Activated CD4-positive, alpha-beta T cell treated with anti-CD3 and anti-CD28 coated beads for 4 hours (primary cell): ENCODE results near the gene TNP1.

Experiments used
- DNase-seq, 2 donors: peaks; one replicate each; pipeline ENCODE4 v3.0.0-alpha.2; 2020

TNP1 gene

GRCh38 chr2:216859944-216860343 is at the start of gene TNP1:
TSS of gene TNP1 (minus strand) at chr2:216860064. CDS start at chr2:216860034, 30 bp downstream.
- DNase-seq: no peak

- DNase-seq: no peak
These were observed 48.4 kb upstream of the TNP1 start for GRCh38 chr2:216908300-216908699.

DNA sequence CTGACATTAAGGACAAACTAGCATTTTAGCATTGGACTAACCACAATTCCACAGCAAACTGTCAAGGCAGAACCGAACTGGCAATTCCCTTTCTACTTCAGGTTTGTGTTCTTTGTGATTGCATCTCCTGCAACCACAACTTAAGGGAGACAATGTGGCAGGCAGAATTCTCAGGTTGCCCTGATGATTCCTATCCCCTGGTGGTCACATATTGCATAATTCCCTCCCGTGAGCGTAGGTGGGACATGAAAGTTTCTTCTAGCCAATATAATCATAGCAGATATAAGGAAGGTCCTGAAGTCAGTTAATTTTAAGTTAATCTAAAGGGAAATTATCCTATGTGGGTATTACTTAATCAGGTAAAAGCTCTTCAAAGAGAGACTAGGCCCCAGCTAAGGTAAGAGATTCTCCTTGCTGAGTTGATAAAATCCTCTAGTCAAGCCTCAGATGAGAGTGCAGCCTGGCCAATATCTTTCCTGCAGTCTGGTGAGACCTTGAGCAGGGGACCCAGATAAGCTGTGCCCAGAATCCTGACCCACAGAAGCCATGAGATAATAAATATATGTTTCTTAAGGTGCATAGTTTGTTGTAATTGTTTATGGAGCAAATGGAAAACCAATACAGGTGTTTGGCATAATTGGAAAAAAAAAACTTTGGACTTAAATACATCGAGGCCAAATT is 45.9 kb upstream of the TNP1 start:
- no peak for DNase-seq

DNA sequence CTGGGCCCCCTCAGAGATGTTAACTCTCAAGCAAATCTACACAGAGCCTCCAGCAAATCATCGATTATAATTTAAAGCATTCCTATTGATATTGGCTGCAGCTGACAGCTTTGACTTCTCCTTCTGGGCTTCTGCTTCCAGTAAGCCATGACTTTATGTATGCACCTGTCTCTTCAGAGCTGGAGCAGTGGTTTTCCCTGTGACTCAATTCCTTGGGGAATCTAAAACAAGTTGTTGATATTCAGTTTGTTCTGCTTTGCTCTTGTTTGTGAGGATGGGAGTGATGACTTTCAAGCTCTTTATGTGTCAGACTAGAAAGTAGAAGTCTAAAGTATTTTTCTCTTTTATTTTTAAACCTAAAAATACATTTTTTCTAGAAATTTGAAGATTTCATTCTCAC is 45.1 kb upstream of the TNP1 start:
- no peak for DNase-seq

DNA sequence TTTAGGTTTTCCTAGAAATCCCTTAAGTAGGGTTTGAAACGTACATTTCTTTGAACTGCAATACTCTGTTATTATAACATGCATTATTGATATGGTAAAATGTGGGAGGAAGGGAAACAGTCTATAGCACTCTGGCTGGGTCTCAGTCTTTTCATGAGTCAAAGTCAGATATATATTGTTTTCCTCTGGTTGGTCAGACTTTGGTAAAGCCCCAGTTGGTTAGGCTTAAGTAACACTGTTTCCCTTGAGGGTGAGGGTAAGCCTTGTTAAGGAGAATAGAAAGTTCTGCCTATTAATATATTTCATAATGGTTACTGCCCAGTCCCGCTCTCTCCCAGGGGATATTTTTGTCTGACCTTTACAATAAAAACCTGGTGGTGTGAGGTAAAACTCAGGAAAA is 44.7 kb upstream of the TNP1 start:
- DNase-seq: no peak

DNA sequence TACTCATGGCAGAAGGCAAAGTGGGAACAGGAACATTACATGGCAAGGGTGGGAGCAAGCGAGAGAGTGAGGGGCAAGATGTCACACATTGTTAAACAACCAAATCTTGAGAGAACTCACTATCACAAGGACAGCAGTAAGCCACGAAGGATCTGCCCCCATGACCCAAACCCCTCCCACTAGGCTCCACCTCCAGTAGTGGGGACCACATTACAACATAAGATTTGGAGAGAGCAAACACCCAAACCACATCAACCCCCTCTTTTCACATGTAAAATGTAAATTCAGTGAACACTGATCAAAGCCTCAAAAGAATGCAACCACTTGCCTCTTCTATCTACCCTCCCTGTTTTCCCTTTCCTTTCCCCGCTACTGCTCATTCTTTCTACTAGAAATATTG is 43.6 kb upstream of the TNP1 start:
- no peak for DNase-seq

GRCh38 chr2:216901273-216901672 is 41.4 kb upstream of the TNP1 start:
- DNase-seq: no peak

GRCh38 chr2:216900406-216900805 is 40.5 kb upstream of the TNP1 start:
- no peak for DNase-seq

- no peak for DNase-seq
These were observed 37.8 kb upstream of the TNP1 start for GRCh38 chr2:216897561-216898203.

DNA sequence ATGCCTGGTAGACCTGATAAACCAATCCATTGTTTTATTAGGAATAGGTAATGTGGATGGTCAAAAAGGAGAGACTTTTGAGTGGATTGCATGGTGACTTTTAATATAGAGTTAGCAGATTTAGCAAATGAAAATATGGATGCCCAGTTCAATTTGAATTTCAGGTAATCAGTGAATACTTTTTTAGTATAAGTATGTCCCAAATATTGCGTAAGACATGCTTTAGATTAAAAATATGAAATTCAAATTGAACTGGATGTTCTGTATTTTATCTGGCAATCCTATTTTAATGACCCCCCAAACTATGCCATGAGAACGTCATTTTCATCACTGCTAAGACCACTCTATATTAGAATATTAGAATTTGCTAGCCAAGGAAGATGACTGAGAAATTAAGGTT is 30.3 kb upstream of the TNP1 start:
- no peak for DNase-seq

- DNase-seq: no peak
These were observed 29.2 kb upstream of the TNP1 start for GRCh38 chr2:216888887-216889622.

- no peak for DNase-seq
These were observed 28.2 kb upstream of the TNP1 start for GRCh38 chr2:216888081-216888480.

- DNase-seq: no peak
These were observed 27.3 kb upstream of the TNP1 start for GRCh38 chr2:216887138-216887537.

GRCh38 chr2:216885117-216885553 is 25.3 kb upstream of the TNP1 start:
- no peak for DNase-seq

GRCh38 chr2:216884347-216884746 is 24.5 kb upstream of the TNP1 start:
- DNase-seq: no peak

DNA sequence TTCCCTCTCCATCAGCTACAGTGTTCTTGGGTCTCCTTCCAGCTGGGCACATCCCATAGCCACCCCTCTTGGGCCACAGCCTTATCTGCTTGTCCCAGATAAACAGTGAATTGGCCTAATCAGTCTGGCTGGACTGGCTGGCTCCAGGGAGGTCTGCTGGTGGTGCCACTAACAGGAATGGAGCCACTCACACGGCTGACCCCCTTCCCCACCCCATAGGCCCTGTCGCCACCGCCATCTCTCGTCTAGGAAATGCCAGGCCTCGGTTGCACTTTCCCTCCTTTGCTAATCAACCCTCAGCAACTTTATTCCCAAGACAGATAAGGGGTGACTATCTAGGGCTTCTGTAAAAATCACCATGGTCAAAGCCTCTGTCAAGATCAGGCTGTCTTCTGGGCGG is 23.0 kb upstream of the TNP1 start:
- no peak for DNase-seq

GRCh38 chr2:216881411-216881810 is 21.5 kb upstream of the TNP1 start:
- no peak for DNase-seq

- no peak for DNase-seq
These were observed 20.8 kb upstream of the TNP1 start for GRCh38 chr2:216880509-216881184.

GRCh38 chr2:216879727-216880508 is 20.1 kb upstream of the TNP1 start:
- DNase-seq: no peak

GRCh38 chr2:216878072-216878471 is 18.2 kb upstream of the TNP1 start:
- DNase-seq: no peak

- DNase-seq: no peak
These were observed 17.2 kb upstream of the TNP1 start for GRCh38 chr2:216877085-216877484.

DNA sequence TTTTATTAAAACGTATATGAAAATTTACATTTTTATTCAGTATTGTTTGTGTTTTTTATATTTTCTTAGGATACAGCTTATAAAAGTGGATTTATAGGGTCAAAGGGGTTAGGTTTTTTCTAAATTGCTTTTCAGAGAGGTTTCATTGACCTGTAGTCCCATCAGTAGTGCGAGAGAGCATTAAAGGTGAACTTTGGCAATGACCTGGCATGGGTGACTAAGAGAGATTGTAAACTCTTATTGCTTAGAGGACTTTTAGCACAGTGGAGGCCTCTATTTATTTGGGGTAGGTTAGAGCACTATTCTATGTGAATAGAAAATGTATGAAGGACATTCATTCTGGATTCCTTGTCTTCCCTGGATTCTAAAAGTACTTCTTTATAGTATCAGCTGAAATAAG is 16.0 kb upstream of the TNP1 start:
- no peak for DNase-seq

GRCh38 chr2:216873573-216873972 is 13.7 kb upstream of the TNP1 start:
- no peak for DNase-seq
